H9 (cell line): ENCODE results near the gene NPPC. TPM values are rescaled to one million over a fixed set of nuclear protein-coding genes. Genes with fewer than 3 reads are reported as not detected.

Source experiments
- DNase-seq: peaks from one replicate; pipeline ENCODE4 v3.0.0-alpha.2; 2017
- H2AFZ ChIP-seq: one replicate; pipeline ENCODE4 v1.6.1; 2013; ENCODE audit warnings: mild to moderate bottlenecking, low read length, control low read depth, moderate library complexity
- H2AK5ac ChIP-seq: 2 replicates; pipeline ENCODE4 v1.6.1; 2013; ENCODE audit warnings: low read length, control low read depth, mixed read lengths; ENCODE audit not compliant: insufficient read length
- H2BK120ac ChIP-seq: one replicate; pipeline ENCODE4 v1.6.1; 2013; ENCODE audit warnings: low read depth, mild to moderate bottlenecking, low read length, control low read depth, inconsistent platforms; ENCODE audit not compliant: poor library complexity, severe bottlenecking
- H2BK12ac ChIP-seq: 2 replicates; pipeline ENCODE4 v1.6.1; 2013; ENCODE audit warnings: low read length, control low read depth, mixed read lengths, low read depth; ENCODE audit not compliant: insufficient read length
- H2BK15ac ChIP-seq: 2 replicates; pipeline ENCODE4 v1.6.1; 2013; ENCODE audit warnings: low read depth, low read length, control low read depth
- H2BK20ac ChIP-seq: one replicate; pipeline ENCODE4 v1.6.1; 2013; ENCODE audit warnings: low read depth, mild to moderate bottlenecking, low read length, control low read depth, inconsistent platforms; ENCODE audit not compliant: poor library complexity, severe bottlenecking
- H2BK5ac ChIP-seq: 2 replicates; pipeline ENCODE4 v1.6.1; 2013; ENCODE audit warnings: low read length, control low read depth, mixed read lengths; ENCODE audit not compliant: insufficient read length
- H3K14ac ChIP-seq: 2 replicates; pipeline ENCODE4 v1.6.1; 2013; ENCODE audit warnings: low read length, control low read depth; ENCODE audit not compliant: insufficient read depth
- H3K18ac ChIP-seq: 2 replicates; pipeline ENCODE4 v1.6.1; 2013; ENCODE audit warnings: low read depth, mild to moderate bottlenecking, mixed read lengths, low read length, control low read depth; ENCODE audit not compliant: insufficient read length
- H3K23ac ChIP-seq: 2 replicates; pipeline ENCODE4 v1.6.1; 2013; ENCODE audit warnings: low read length, control low read depth, mixed read lengths, low read depth; ENCODE audit not compliant: insufficient read length
- H3K23me2 ChIP-seq: 2 replicates; pipeline ENCODE4 v1.6.1; 2013; ENCODE audit warnings: low read depth, mild to moderate bottlenecking, mixed read lengths, low read length, control low read depth; ENCODE audit not compliant: insufficient read length, poor library complexity, severe bottlenecking
- H3K27ac ChIP-seq: 2 replicates; pipeline ENCODE4 v1.5.1; 2013; ENCODE audit warnings: low read length, control low read depth, mixed read lengths, low read depth; ENCODE audit not compliant: insufficient read length
- H3K27me3 ChIP-seq: 2 replicates; pipeline ENCODE4 v1.6.1; 2013; ENCODE audit warnings: low read length, control low read depth, inconsistent platforms; ENCODE audit not compliant: insufficient read depth
- H3K4ac ChIP-seq: 2 replicates; pipeline ENCODE4 v1.6.1; 2013; ENCODE audit warnings: low read depth, mild to moderate bottlenecking, control low read depth, inconsistent platforms, low read length, moderate library complexity
- H3K4me1 ChIP-seq: 2 replicates; pipeline ENCODE4 v1.6.1; 2013; ENCODE audit warnings: low read length, control low read depth, inconsistent platforms; ENCODE audit not compliant: insufficient read depth
- H3K4me2 ChIP-seq: 2 replicates; pipeline ENCODE4 v1.6.1; 2013; ENCODE audit warnings: low read length, control low read depth, mixed read lengths; ENCODE audit not compliant: insufficient read length, insufficient read depth
- H3K56ac ChIP-seq: 2 replicates; pipeline ENCODE4 v1.6.1; 2013; ENCODE audit warnings: low read depth, mild to moderate bottlenecking, mixed read lengths, low read length, control low read depth; ENCODE audit not compliant: insufficient read length
- H3K79me1 ChIP-seq: 2 replicates; pipeline ENCODE4 v1.6.1; 2013; ENCODE audit warnings: low read depth, mild to moderate bottlenecking, moderate library complexity, low read length, control low read depth, inconsistent platforms; ENCODE audit not compliant: insufficient read depth, poor library complexity, severe bottlenecking
- H3K79me2 ChIP-seq: 2 replicates; pipeline ENCODE4 v1.6.1; 2013; ENCODE audit warnings: low read length, control low read depth, inconsistent platforms; ENCODE audit not compliant: insufficient read depth
- H3K9ac ChIP-seq: 2 replicates; pipeline ENCODE4 v1.6.1; 2013; ENCODE audit warnings: low read length, control low read depth, mixed read lengths; ENCODE audit not compliant: insufficient read length; ENCODE audit errors: extremely low read depth
- H3K9me3 ChIP-seq: one replicate; pipeline ENCODE4 v1.6.1; 2013; ENCODE audit warnings: low read depth, low read length, inconsistent platforms; ENCODE audit not compliant: control insufficient read depth
- H3T11ph ChIP-seq: one replicate; pipeline ENCODE4 v1.6.1; 2013; ENCODE audit warnings: mild to moderate bottlenecking, low read length, control low read depth, inconsistent platforms
- H4K20me1 ChIP-seq: one replicate; pipeline ENCODE4 v1.6.1; 2013; ENCODE audit not compliant: control insufficient read depth, insufficient read length, insufficient read depth
- H4K5ac ChIP-seq: 2 replicates; pipeline ENCODE4 v1.6.1; 2013; ENCODE audit warnings: low read depth, mild to moderate bottlenecking, mixed read lengths, low read length, control low read depth; ENCODE audit not compliant: insufficient read length
- H4K8ac ChIP-seq: replicated peaks from 2 replicates; pipeline ENCODE4 v1.6.1; 2013; ENCODE audit warnings: low read length, control low read depth, mixed read lengths, low read depth; ENCODE audit not compliant: insufficient read length
- H4K91ac ChIP-seq: 2 replicates; pipeline ENCODE4 v1.6.1; 2013; ENCODE audit warnings: low read depth, mild to moderate bottlenecking, moderate library complexity, mixed read lengths, low read length, control low read depth; ENCODE audit not compliant: insufficient read length
- H3K27ac Mint-ChIP-seq, 3 experiments: 2 replicates in 2 of 3; 3 replicates in 1 of 3; pipeline ENCODE4 v1.8.0; 2020 to 2021; ENCODE audit warnings: mixed read lengths in 3 of 3, mild to moderate bottlenecking in 1 of 3, moderate library complexity in 1 of 3
- H3K27me3 Mint-ChIP-seq: 2 replicates; pipeline ENCODE4 v1.8.0; 2021; ENCODE audit warnings: low read depth, mild to moderate bottlenecking, moderate library complexity, mixed read lengths
- H3K36me3 Mint-ChIP-seq, 3 experiments: 2 replicates in 2 of 3; 3 replicates in 1 of 3; pipeline ENCODE4 v1.8.0; 2020 to 2021; ENCODE audit warnings: low read depth in 3 of 3, mixed read lengths in 3 of 3; ENCODE audit not compliant: insufficient read depth in 1 of 3
- H3K4me1 Mint-ChIP-seq, 2 experiments: 2 replicates each; pipeline ENCODE4 v1.8.0; 2020; ENCODE audit warnings: mixed read lengths in 2 of 2
- H3K4me3 Mint-ChIP-seq, 2 experiments: 2 replicates in 1 of 2; 3 replicates in 1 of 2; pipeline ENCODE4 v1.8.0; 2020 to 2021; ENCODE audit warnings: mild to moderate bottlenecking in 2 of 2, mixed read lengths in 2 of 2, moderate library complexity in 1 of 2
- H3K9me3 Mint-ChIP-seq, 2 experiments: 2 replicates in 1 of 2; 3 replicates in 1 of 2; pipeline ENCODE4 v1.8.0; 2020; ENCODE audit warnings: mild to moderate bottlenecking in 2 of 2, mixed read lengths in 2 of 2, moderate library complexity in 1 of 2
- WGBS: extraction: QIAGEN DNeasy Blood & Tissue Kit; methylation state at CpG from one replicate; pipeline ENCODE4 v1.1.7; 2013; ENCODE audit warnings: missing lambda C conversion rate, low lambda C conversion rate, mixed read lengths; ENCODE audit not compliant: insufficient read length; ENCODE audit errors: extremely low coverage; 5-methylcytosine and 5-hydroxymethylcytosine counted together
- microRNA-seq: library from miRNA; unstranded; fragments of <30 nt; microRNA quantifications from one replicate; pipeline ENCODE4, GENCODE V29; 2020; ENCODE audit warnings: borderline microRNAs expressed
- total RNA-seq: library from RNA; stranded (reverse); gene quantifications from 2 replicates; pipeline ENCODE4 v1.2.1, GENCODE V29; 2021
- TF ChIP-seq, protein P1 (sequence below): fragments of 200-600 bp; sonication (generic); conservative IDR thresholded peaks from 3 replicates; pipeline ENCODE4 v1.8.0; 2021; ENCODE audit warnings: antibody characterized with exemption, mild to moderate bottlenecking

NPPC gene
- total RNA-seq, 1 experiment from 2014 or later, result 1.1 TPM

DNA sequence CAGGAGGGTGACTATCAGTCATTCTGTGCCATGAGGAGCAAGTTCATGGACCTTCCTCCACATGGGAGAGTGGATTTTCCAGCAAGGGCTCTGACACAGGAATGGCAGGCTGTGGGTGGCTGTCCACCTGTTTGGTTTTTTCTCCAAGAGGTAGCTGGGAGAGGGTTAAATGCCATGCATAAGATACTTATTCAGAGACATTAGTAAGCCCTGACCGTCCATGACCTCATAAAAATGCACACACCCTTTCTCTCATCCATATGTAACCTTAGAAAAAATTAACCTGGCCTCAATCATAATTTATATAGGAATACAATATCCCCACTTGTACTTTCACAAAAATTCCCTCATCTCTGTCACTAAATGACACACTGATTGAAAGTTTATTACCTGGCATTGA, 51.3 kb downstream of the NPPC start:
- H3K56ac ChIP-seq, result no peak overlapping the region
- no peak overlapping the region for H4K91ac ChIP-seq
- Mint-ChIP-seq H3K4me3 (no peak overlapping the region), H3K27ac (no peak overlapping the region), H3K9me3 (peaks cover 9 to 11% of the 10 kb centered on the region in 2 experiments), H3K4me1 (no peaks in the 10 kb centered on the region), H3K36me3 (peaks cover 0 to 3% (median 1%) of the 10 kb centered on the region in 3 experiments; a peak in 4 of 7 replicates), H3K27me3 (peaks cover 5% of the 10 kb centered on the region)
- no peak overlapping the region for H3K9ac ChIP-seq
- no peak overlapping the region for H2BK12ac ChIP-seq
- no peak overlapping the region for H2BK20ac ChIP-seq
- no peak overlapping the region for H2BK5ac ChIP-seq
- TF ChIP-seq, protein P1, sequence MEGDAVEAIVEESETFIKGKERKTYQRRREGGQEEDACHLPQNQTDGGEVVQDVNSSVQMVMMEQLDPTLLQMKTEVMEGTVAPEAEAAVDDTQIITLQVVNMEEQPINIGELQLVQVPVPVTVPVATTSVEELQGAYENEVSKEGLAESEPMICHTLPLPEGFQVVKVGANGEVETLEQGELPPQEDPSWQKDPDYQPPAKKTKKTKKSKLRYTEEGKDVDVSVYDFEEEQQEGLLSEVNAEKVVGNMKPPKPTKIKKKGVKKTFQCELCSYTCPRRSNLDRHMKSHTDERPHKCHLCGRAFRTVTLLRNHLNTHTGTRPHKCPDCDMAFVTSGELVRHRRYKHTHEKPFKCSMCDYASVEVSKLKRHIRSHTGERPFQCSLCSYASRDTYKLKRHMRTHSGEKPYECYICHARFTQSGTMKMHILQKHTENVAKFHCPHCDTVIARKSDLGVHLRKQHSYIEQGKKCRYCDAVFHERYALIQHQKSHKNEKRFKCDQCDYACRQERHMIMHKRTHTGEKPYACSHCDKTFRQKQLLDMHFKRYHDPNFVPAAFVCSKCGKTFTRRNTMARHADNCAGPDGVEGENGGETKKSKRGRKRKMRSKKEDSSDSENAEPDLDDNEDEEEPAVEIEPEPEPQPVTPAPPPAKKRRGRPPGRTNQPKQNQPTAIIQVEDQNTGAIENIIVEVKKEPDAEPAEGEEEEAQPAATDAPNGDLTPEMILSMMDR, result no peak
- no peak overlapping the region for H3K4ac ChIP-seq
- H3K79me2 ChIP-seq, result no peaks in the 10 kb centered on the region
- H2BK120ac ChIP-seq, result no peak overlapping the region
- H2AK5ac ChIP-seq, result no peak overlapping the region
- no peak overlapping the region for H2BK15ac ChIP-seq
- H3K27ac ChIP-seq, result no peak overlapping the region
- H3K27me3 ChIP-seq, result no peaks in the 10 kb centered on the region
- no peak overlapping the region for H2AFZ ChIP-seq
- no peak overlapping the region for H3K14ac ChIP-seq
- H3K4me1 ChIP-seq, result no peaks in the 10 kb centered on the region
- DNase-seq, result no peak
- no peaks in the 10 kb centered on the region for H3K9me3 ChIP-seq
- no peak overlapping the region for H3K23ac ChIP-seq
- no peak overlapping the region for H3T11ph ChIP-seq
- H3K18ac ChIP-seq, result no peak overlapping the region
- H3K23me2 ChIP-seq, result no peaks in the 10 kb centered on the region
- WGBS, result no CpG with 5 or more reads among the region's 1 CpG
- H4K20me1 ChIP-seq, result no peaks in the 10 kb centered on the region
- H3K79me1 ChIP-seq, result no peaks in the 10 kb centered on the region
- H4K5ac ChIP-seq, result no peak overlapping the region
- H4K8ac ChIP-seq, result no peak overlapping the region
- H3K4me2 ChIP-seq, result no peak overlapping the region

Small RNA genes within 50 kb of the gene (microRNA-seq; reads per million reads assigned to microRNA genes)
- gene MIR1471, result not detected

Other genes with a start within 250 kb of the NPPC start
- 1,963 and 2,010 TPM in 2 replicates for gene PTMA, start 217.9 kb downstream of the NPPC start, total RNA-seq
- 33.7 and 33.9 TPM in 2 replicates for gene PDE6D, start 145.1 kb downstream of the NPPC start, total RNA-seq
- gene COPS7B, start 140.0 kb downstream of the NPPC start, total RNA-seq, result 61.0 and 61.4 TPM in 2 replicates
- 28.1 and 28.2 TPM in 2 replicates for gene DIS3L2, start 35.3 kb upstream of the NPPC start, total RNA-seq